KG1 (cell line): ENCODE measurements around the gene ZCCHC10.
"Not testable (repeated sequence)": the region's sequence is repeated elsewhere in the genome, so short reads cannot be mapped to it uniquely, and the experiment has no call there.

Experiments used
- DNase-seq: peaks from one replicate; lab custom pipeline; 2025; lab: John Stamatoyannopoulos, UW

Gene ZCCHC10

DNA sequence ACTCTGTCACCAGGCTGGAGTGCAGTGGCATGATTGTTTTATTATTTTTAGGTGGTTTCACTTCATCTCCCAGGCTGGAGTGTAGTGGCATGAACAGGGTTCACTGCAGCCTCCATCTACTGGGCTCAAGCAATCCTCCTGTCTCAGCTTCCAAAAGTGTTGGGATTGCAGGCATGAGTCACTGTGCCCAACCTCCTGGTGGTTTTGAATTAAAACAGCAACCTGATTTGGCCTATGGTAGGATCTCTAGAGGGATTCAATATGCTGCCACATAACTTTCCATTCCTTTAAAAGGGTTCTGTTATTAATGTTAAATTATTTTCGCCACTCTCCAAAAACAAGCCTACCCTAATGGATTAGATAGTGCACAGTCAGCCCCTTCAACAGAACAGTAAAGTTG, 15.6 kb upstream of the ZCCHC10 start:
- no peak for DNase-seq

DNA sequence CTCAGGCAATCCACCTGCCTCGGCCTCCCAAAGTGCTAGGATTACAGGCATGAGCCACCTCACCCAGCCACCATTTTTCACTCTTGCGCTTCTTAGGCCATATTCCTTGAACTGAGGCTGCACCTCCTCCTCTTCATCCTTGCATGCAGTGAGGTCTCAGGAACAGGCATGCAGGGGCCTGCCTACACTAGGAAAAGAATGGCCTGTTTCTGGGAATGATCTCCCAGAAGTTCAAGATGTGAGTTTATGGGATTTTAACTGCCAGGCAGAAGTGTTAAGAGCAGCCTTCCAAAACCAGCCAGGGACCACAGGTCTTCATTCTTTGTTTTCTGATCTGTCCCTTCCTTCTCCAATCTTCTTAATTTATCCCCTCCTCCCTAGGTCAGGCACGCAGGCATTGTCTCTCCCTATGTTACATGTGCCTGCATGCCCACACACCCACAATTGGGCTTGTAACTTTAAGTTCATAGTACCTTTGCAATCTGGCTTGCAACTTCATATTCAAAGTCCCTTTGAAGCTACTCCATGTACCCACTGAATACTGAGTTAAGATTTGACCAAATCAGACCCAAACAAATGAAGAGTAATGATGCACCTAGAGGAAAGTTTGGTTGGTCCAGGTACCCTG, 14.9 kb upstream of the ZCCHC10 start:
- no peak for DNase-seq

DNA sequence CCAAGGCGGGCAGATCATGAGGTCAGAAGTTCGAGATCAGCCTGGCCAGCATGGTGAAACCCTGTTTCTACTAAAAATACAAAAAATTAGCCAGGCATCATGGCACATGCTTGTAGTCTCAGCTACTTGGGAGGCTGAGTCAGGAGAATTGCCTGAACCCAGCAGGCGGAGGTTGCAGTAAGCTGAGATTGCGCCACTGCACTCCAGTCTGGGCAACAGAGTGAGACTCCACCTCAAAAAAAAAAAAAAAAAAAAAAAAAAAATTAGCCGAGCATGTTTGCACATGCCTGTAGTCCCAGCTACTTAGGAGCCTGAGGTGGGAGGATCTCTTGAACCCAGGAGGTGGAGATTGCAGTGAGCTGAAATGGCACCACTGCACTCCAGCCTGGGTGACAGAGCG, 10.3 kb upstream of the ZCCHC10 start:
- not testable (repeated sequence) for DNase-seq

DNA sequence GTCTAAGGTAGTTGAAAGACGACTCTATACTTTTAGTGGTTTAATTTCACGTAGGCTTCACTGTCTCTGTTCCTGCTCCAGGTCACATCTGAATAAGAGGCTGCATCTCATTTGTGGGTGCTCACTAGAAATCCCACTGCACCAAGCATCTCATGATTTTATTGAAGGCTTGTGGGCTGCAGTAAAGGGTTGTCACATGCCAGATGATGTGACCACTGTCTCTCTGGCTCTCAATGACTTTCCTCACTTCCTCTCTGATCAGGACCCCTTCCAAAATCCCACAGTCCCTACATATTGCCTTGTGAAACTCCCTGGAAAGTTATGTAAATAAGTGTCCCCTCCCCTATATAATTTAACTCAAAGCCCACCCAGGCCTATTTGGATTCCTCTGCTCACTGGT, 8.9 kb upstream of the ZCCHC10 start:
- DNase-seq: no peak

DNA sequence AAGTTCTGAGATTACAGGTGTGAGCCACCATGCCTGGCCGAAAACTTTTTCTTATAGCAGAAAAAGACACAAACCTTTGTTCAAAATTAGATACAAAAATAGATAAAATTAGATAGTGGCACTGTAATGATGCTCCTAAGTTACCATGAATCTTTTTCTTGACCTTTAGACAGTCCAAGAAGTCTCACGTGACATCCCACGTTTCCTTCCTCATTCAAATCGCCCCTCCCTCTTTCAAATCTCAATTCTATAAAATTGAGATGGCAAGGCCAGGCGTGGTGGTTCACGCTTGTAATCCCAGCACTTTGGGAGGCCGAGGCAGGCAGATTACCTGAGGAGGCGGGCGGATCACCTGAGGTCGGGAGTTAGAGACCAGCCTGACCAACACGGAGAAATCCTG, 7.7 kb upstream of the ZCCHC10 start:
- no peak for DNase-seq

DNA sequence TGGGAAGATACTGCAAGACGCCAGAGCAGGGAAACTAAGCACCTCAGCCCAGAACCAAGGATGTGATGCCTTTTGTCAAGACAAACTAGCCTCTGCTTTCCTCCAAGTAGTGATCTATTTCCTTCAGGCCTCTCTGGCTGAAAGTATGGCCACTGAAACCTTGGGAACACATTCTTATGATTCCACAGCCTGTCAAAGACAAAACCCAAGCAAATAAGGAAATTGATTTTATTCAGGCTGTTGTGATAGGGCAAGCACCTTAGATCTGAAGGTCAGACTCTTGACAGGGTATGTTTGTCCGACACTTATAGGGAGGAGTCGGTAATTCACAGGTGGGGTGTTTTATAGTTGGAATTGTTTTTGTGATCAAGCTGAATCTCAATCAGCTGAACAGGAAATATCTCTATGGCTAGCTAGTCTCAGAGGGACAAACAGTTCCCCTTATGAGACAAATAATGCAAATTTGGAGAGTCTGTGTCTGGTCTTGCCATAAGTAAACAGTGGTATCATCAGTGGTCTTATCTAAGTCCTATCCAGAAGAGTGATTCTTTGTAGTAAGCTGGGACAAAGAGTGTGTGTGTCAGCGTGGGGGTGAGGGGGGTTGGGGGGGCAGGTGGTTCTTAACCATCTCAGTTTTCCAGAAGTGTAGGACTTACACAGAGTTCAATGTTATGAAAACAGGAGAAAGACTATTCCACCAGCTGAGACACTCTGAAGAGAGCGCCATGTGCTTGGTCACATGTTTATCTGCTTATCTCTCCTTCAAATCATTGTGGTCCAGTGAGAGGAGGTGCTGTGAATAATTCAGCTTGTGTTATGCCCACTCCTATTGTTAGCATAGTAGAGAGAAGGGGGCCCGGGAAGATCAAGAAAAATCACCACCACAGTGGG, 6.7 kb upstream of the ZCCHC10 start:
- no peak for DNase-seq

DNA sequence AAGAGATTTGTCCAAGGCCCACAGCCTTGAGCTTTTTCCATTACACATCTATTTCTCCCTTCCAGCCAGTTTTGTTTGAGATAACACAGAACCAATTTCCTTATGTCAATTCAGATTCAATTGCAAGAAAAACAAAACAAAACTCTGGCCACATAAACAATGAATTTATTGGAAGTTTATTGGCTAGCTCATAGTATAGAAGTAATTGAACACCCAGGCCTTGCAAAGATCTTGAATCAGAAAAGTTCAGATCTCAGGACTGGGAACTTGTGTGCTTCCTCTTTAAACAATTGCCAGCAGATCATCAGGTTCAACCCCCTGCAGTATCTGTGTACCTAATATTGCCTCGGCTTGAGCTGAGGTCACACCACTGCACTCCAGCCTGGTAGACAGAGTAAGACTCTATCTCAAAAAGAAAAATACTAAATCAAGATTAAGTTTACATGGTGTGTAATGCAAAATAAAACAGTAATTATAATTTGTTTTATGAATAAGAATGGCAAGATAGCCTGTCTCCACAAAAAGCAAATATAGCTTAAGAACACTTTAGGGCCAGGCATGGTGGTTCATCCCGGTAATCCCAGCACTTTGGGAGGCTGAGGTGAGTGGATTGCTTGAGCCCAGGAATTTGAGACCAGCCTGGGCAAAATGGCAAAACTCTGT, 4.1 kb upstream of the ZCCHC10 start:
- no peak for DNase-seq

DNA sequence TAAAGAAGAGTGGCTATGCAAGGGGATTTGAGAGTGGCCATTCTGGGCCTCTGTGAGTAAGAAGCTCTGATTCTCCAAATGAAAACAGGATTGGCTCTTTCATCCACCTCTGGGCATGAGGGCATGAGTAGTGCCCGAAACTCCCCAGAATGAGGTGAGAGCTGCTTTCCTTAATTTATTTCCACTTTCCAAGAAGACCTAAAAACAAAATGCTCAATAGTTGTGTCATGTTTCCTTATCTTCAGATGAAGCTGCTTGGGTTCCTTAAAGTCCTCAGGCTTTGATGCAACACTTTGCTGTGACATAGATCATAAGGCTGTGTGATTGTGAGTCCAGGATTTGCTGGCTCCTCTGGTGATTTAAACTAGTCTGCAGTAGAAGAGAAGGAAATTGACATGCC, 3.1 kb upstream of the ZCCHC10 start:
- no peak for DNase-seq

DNA sequence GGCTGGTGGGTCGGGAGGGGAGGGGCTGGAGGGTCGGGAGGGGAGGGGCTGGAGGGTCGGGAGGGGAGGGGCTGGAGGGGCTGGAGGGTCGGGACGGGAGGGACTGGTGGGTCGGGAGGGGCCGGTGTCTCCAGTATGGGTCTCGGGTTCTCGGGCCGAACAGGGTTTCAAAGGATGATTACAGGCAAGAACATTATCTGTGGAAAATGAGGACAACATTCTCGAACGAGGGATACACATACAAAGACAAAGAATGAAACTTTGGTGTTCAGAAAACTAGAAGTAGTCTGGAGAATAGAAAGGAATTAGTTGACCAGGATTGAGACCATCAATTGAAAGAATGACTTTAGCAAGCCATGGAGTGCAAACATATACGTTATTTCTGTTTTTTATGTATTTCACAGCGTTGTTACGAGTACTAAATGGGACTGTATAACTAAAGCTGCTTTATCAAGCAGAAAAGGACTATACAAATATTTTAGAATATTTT, 360 bp upstream of the ZCCHC10 start:
- DNase-seq: no peak

DNA sequence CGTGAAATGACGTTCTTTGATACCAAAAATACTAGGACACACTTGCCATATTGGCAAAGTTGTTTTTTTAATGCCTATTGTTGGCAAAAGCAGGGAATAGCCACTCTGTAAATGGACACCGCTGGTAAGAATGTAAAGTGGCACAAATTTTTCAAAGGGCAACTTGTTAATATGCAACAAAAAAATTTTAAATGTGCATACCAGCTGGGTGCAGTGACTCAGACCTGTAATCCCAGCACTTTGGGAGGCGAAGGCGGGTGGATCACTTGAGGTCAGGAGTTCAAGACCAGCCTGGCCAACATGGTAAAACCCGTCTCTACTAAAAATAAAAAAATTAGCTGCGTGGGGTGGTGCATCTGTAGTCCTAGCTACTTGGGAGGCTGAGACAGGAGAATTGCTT, 6.9 kb downstream of the ZCCHC10 start:
- not testable (repeated sequence) for DNase-seq

DNA sequence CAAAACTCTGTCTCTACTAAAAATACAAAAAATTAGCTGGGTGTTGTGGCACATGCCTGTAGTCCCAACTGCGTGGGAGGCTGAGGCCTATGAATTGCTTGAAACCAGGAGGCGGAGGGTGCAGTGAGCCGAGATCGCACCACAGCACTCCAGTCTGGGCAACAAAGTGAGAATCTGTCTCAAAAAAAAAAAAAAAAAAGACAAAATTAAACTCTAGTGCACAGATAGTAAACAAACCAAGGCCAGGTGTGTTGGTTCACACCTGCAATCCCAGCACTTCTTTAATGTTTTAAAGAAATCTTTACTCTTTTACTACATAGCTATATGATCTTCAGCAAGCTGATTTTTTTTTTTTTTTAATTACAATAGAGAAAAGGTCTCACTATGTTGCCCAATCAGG, 8.4 kb downstream of the ZCCHC10 start:
- DNase-seq: no peak

DNA sequence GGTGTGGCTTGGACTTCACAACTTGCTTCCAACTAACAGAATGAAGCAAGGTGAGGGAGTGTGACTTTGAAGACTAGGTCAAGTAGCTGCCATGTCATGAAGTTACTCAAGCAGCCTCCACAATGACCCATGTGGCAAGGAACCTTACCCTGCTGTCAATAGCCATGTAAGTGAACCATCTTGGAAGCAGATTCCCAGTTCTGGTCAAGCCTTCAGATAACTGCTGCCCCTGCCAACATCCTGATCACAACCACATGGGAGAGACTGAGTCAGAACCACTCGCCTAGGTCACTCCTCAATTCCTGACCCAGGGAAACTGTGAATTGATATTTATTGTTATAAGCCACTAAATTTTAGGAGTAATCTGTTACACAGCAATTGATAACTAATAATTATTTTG, 10.9 kb downstream of the ZCCHC10 start:
- DNase-seq: no peak

DNA sequence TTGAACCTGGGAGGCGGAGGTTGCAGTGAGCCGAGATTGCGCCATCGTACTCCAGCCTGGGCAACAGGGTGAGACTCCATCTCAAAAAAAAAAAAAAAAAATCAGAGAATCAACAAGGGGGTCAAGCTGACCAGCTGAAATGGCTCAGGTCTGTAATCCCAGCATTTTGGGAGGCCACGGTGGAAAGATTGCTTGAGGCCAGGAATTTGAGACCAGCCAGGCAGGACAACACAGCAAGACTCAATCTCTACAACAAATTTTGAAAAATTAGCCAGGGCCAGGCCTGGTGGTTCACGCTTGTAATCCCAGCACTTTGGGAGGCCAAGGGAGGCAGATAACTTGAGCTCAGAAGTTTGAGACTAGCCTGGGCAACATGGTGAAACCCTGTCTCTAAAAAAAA, 17.9 kb downstream of the ZCCHC10 start:
- DNase-seq: not testable (repeated sequence)

DNA sequence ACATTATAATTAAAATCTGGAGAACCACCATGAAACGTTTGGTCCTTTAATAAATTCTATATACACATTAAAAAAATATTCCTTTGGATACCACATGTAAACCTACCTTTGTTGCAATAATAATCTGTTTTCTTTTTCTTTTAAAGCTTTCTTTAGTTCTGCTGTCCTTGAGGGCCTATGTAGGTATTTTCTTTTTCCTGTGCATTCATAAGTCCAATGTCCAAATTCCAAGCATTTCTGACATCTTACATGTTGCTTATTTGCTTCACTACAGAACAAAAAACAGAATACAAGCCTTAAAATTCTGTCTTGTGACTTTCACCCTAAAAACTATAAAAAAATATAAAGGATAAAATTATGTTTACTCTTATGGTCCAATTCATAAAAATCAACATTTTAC, 19.7 kb downstream of the ZCCHC10 start:
- DNase-seq: no peak

DNA sequence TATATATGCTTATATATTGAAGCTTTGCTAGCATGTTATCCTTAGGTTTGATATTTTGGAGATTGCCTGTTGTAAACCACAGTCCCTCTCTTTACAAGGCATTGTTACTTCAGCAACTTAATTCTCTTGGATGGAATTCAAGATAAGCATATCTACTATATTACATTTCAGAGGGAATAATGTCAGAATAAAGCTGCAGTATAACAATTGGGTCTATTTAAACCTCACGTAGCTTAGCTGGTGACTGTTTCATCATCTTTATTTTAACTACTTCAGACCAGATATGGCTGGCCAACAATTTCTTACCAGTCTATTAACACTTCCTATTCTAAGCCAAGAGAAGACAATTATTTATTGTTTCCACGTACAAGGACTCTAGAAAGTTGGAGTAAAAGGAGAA, 27.1 kb downstream of the ZCCHC10 start:
- DNase-seq: no peak

DNA sequence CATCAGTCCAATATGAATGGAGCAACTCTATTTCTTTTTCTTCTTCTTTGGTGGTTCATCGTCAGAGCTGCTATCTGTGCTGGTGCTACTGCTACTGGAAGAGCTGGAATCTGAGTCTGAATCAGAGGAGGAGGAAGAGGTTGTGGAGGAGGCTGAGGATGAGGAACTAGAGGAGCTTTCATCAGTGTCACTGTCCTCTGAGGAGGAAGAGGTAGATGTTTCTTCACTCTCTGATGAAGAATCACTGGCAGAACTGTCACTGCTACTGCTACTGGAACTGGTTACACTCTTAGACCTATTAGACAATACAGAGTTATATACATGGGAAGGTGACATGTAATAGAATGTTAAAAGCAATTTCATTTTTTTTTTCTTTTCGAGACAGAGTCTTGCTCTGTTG, 27.8 kb downstream of the ZCCHC10 start:
- no peak for DNase-seq

DNA sequence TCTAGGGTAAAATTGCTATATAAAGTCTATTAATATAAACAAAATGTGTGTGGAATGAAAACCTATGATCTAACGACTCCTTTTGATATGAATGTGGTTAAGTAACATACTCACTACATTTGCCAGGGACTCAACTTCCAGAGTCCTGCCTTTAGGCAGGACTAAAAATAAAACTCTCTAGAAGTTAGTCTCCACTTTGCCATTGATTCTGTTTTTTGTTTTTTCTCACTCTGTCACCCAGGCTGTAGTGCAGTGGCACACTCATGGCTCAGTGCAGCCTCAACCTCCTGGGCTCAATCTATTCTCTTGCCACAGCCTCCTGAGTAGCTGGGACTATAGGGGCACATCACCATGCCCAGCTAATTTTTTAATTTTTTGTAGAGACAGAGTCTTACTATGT, 30.0 kb downstream of the ZCCHC10 start:
- DNase-seq: no peak

DNA sequence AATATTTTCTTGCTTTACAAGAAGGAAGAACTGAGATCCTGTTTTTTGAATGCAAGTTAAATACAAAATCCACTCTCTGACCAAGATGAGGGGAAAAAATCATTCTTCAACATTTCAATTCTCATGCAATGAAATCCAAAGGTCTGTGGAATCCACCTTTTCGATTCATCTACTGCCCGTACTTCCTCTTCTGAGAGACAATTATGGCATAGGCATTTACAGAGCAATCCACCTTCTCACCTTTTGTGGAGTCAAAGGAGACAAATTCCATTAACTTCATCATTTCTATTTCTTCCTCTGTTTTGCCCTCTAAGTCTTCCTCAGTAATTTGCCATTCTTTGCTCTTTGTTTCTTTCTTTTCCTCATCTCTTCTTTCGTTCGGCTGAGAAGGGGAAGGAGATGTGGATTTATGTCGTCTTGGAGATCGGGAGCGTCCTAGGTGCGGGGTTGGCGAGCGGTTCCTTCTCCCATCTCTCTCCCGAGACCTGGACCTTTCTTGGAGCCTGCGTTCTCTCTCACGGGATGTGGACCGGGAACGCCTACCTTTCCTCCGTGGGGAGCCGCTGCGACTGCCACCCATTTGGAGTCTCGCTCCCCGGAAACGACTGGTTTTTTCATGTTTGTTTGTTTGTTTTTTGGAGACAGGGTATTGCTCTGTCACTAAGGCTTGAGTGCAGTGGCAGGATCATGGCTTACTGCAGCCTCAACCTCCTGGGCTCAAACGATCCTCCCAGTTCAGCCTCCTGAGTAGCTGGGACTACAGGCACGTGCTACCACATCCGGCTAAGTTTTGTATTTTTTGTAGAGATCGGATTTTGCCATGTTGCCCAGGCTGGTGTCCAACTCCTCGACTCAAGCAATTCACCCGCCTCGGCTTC, 38.6 kb downstream of the ZCCHC10 start:
- DNase-seq: no peak

DNA sequence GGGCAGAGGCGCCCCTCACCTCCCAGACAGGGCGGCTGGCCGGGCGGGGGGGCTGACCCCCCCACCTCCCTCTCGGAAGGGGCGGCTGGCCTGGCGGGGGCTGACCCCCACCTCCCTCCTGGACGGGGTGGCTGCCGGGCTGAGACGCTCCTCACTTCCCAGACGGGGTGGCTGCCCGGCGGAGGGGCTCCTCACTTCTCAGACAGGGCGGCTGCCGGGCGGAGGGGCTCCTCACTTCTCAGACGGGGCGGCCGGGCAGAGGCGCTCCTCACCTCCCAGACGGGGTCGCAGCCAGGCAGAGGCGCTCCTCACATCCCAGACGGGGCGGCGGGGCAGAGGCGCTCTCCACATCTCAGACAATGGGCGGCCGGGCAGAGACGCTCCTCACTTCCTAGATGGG, 43.4 kb downstream of the ZCCHC10 start:
- DNase-seq: not testable (repeated sequence)

DNA sequence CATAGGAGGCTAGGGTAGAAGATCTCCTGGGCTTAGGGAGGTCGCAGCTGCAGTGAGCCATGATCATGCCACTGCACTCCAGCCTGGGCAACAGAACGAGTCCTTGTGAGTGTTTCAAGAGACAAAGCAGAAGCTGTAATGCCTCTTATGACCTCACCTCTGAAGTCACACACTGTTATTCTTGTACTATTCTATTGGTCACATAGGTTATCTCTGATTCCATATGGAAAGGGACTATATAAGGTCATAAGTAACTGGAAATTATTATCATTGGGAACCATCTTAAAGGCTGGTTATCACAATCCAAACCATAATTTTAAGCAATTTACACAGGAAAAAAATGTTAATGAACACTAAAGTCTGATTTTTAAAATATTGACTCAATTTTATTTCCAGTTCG, 45.1 kb downstream of the ZCCHC10 start:
- DNase-seq: no peak

DNA sequence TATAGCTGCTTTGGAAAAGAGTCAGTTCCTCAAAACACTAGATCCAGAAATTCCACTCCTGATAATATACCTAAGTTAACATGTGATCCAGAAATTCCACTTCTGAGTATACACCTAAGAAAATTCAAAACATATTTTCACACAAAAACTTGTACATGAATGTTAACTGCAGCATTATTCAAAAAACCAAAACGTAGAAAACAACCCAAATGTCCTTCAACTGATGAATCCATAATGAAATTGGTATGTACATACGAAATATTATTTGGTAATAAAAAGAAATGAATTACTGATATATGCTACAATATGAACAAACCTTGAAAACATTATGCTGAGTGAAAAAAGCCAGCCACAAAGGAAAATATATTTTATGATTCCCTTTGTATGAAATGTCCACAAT, 46.4 kb downstream of the ZCCHC10 start:
- no peak for DNase-seq

DNA sequence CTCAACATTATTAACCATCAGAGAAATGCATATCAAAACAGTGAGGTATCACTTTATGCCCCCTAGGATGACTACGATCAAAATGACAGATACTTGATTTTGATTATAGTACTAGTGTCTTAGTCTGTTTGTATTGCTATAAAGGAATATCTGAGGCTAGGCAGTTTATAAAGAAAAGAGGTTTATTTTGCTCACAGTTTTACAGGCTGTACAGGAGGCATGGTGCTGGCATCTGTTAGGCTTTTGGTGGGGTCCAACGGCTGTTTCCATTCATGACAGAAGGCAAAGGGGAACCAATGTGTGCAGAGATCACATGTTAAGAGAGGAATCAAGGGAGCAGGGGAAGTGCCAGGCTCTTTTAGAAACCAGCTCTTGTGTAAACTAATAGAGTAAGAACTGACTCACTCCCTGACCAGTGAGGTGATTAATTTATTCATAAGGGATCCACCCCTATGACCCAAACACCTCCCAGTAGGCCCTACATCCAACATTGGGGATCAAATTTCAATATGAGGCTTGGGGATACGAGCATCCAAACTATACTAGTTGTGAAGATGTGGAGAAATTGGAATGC, 46.9 kb downstream of the ZCCHC10 start:
- no peak for DNase-seq
